ENCODE data around the gene CAMKMT. TPM values are rescaled to one million over a fixed set of nuclear protein-coding genes. Genes with fewer than 3 reads are reported as not detected.

The CAMKMT gene
- total RNA-seq, 1 experiment from 2014 or later = 12.5 TPM

GRCh38 chr2:44718431-44718830 lies 356.7 kb downstream of the CAMKMT start:
- no peak overlapping the region for H3K4me3 ChIP-seq (ENCODE audit: low read depth, low read length, poor library complexity, severe bottlenecking)
- no peak overlapping the region for H3K27ac ChIP-seq (ENCODE audit: low read depth, low read length, poor library complexity, severe bottlenecking)
- TF ChIP-seq EZH2 (IDR thresholded peaks at IDR 0.05; ENCODE audit: borderline replicate concordance, low read depth, low read length, poor library complexity, severe bottlenecking) = no peak
- no peak for TF ChIP-seq CTCF (conservative IDR thresholded peaks at IDR 0.05; ENCODE audit: low read depth, low read length)
- BruUV-seq (replicated peaks) = no TSS peak
- ChIA-PET CTCF (no interaction called here), POLR2A (ENCODE audit: low non-redundant PET) (no interaction called here)
- no peaks in the 10 kb centered on the region for H3K9me3 ChIP-seq (ENCODE audit: low read depth, low read length, poor library complexity, severe bottlenecking)
- H3K27me3 ChIP-seq (replicated peaks; ENCODE audit: insufficient read depth, low read depth, low read length, poor library complexity) = no peaks in the 10 kb centered on the region
- H3K4me1 ChIP-seq (ENCODE audit: insufficient read depth, low read length, poor library complexity, severe bottlenecking) = no peaks in the 10 kb centered on the region
- intact Hi-C loops (cut with micrococcal nuclease; ENCODE audit: unreplicated experiment) = no loop called here
- no peak for DNase-seq (ENCODE audit: low spot score)
- no peaks in the 10 kb centered on the region for H3K36me3 ChIP-seq (ENCODE audit: insufficient read depth, low read length, poor library complexity, severe bottlenecking)

DNA sequence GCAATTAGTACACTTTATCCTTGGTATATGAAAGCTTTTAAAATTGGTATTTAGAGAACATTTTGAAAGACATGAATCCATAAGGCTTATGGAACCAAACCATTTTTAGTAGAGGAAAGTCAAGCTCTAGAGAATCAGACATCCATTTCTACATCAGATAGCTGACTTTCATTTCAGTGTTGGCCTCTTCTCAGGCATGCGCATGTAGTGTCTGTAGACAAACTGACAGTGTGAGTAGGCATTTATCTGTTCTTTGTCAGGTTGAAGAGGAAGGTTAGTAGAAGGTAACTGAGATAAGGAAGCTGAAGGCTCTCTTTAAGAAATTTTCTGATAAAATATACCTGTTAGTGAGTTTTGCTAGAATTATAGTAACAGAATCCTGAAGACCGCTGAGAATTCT lies 357.8 kb downstream of the CAMKMT start:
- Histone ChIP-seq H3K4me1 (ENCODE audit: insufficient read depth, low read length, poor library complexity, severe bottlenecking) (no peaks in the 10 kb centered on the region), H3K36me3 (ENCODE audit: insufficient read depth, low read length, poor library complexity, severe bottlenecking) (no peaks in the 10 kb centered on the region), H3K9me3 (ENCODE audit: low read depth, low read length, poor library complexity, severe bottlenecking) (no peaks in the 10 kb centered on the region), H3K27ac (ENCODE audit: low read depth, low read length, poor library complexity, severe bottlenecking) (no peak overlapping the region), H3K4me3 (ENCODE audit: low read depth, low read length, poor library complexity, severe bottlenecking) (no peak overlapping the region), H3K27me3 (replicated peaks; ENCODE audit: insufficient read depth, low read depth, low read length, poor library complexity) (no peaks in the 10 kb centered on the region)
- BruUV-seq (replicated peaks) = no TSS peak
- CTCF ChIA-PET = no interaction called here
- no peak for DNase-seq (ENCODE audit: low spot score)
- POLR2A ChIA-PET (ENCODE audit: low non-redundant PET) = no interaction called here
- intact Hi-C loops (cut with micrococcal nuclease; ENCODE audit: unreplicated experiment) = no loop called here
- TF ChIP-seq EZH2 (IDR thresholded peaks at IDR 0.05; ENCODE audit: borderline replicate concordance, low read depth, low read length, poor library complexity, severe bottlenecking) (no peak), CTCF (conservative IDR thresholded peaks at IDR 0.05; ENCODE audit: low read depth, low read length) (no peak)

GRCh38 chr2:44722026-44722625 lies 360.4 kb downstream of the CAMKMT start:
- ChIA-PET POLR2A (ENCODE audit: low non-redundant PET) (no interaction called here), CTCF (no interaction called here)
- H3K4me1 ChIP-seq (ENCODE audit: insufficient read depth, low read length, poor library complexity, severe bottlenecking) = no peaks in the 10 kb centered on the region
- H3K27ac ChIP-seq (ENCODE audit: low read depth, low read length, poor library complexity, severe bottlenecking) = no peak overlapping the region
- TF ChIP-seq CTCF (conservative IDR thresholded peaks at IDR 0.05; ENCODE audit: low read depth, low read length) (no peak), EZH2 (IDR thresholded peaks at IDR 0.05; ENCODE audit: borderline replicate concordance, low read depth, low read length, poor library complexity, severe bottlenecking) (no peak)
- peaks cover 2% of the 10 kb centered on the region for H3K27me3 ChIP-seq (replicated peaks; ENCODE audit: insufficient read depth, low read depth, low read length, poor library complexity)
- no peaks in the 10 kb centered on the region for H3K36me3 ChIP-seq (ENCODE audit: insufficient read depth, low read length, poor library complexity, severe bottlenecking)
- no peak overlapping the region for H3K4me3 ChIP-seq (ENCODE audit: low read depth, low read length, poor library complexity, severe bottlenecking)
- no TSS peak for BruUV-seq (replicated peaks)
- intact Hi-C loops (cut with micrococcal nuclease; ENCODE audit: unreplicated experiment) = no loop called here
- H3K9me3 ChIP-seq (ENCODE audit: low read depth, low read length, poor library complexity, severe bottlenecking) = no peaks in the 10 kb centered on the region
- no peak for DNase-seq (ENCODE audit: low spot score)
